GM21717 (cell line): ENCODE data around the gene ZGPAT.
"Not testable (repeated sequence)": the region's sequence is repeated elsewhere in the genome, so short reads cannot be mapped to it uniquely, and the experiment has no call there.

Source experiments
- ATAC-seq: cut with Tn5 transposase; IDR thresholded peaks from one replicate; pipeline ENCODE4 v1.9.1; 2021; ENCODE audit warnings: mild to moderate bottlenecking, moderate library complexity; ENCODE audit not compliant: unreplicated experiment

The ZGPAT gene

DNA sequence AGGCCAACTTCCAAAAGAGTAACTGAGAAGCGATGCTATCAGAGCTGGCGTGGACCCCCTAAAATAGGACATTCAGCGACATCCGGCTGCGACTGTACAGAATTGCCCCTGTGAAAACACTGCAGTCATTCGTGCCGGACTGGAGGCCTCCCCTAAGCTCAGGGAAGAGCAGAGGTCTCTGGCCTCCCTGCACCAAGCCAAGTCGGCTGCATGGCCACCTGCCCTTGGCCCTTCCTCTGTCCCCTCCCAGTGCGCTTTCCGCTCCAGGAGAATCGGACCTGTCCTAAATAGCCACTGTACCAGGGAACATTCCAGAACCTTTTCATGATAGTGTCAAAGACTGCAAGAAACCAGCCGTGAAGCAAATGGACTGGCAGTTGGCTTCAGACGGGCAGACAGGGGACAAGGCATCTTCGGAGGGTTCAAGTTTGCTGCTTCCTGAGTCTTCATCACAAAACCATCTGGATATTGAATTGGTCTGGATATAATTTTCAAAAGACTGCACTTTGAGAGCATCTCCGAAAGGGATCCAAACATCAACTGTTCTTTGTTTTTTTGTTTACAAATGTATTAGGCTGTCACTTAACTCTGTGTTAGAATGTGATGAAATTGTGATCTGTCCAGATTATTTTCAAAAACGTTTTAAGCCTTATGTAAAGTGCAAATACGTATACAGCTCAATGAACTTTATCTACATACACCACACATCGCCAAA lies 48.3 kb downstream of the ZGPAT start:
- no peak for ATAC-seq

DNA sequence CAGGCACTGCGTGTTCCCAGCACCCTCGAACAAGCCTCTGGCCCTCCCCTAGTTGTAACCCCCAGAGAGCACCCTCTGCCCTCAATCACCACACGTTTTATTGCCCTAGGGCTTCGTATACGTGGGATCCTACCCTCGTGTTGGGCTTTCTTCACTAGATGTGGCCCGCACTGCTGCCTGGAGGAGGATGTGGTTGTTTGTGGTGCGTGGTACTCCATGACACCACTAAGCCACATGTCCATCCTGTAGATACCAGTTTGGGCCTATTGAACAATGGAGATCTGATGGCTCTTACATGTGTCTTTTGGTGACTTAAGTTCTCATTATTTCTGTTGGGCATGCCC lies 48.8 kb downstream of the ZGPAT start:
- ATAC-seq = no peak

DNA sequence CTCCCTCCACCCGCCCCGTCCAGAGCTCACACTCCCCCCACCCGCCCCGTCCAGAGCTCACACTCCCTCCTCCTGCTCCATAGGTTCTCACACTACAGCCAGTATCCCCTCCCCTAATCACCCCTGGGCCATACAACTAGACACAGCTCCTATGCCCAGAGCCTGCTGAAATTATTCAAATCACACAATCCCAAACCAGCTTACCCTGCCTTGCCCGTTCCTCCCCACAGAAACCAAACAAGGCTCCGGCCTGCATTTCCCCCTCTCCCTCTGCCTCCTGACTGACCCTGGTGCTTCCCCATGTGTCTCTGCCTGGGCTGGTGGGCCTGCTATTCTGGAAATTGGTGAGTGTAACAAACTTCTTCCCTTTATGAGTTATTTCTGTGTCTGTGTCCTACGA lies 50.3 kb downstream of the ZGPAT start:
- ATAC-seq = no peak

DNA sequence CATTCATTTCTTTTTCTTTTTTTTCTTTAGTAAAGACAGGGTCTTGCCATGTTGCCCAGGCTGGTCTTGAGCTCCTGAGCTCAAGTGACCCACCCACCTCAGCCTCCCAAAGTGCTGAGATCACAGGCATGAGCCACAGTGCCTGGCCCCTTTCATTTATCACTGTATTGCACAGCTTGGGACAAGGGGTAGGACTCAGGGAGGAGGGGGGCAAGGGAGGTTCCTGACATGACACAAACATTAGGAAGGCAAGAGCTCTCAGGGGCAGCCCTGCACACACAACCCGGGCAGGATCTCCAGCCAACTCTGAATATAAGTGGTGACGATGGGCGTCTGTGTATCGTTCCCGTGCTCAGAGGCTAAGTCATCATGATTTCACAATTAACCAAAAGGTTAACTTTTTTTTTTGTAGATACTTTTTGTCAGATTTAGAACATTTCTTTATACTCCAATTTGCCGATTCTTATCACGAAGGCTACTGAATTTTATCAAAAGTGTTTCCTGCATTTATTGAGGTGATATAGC lies 51.6 kb downstream of the ZGPAT start:
- ATAC-seq = no peak

DNA sequence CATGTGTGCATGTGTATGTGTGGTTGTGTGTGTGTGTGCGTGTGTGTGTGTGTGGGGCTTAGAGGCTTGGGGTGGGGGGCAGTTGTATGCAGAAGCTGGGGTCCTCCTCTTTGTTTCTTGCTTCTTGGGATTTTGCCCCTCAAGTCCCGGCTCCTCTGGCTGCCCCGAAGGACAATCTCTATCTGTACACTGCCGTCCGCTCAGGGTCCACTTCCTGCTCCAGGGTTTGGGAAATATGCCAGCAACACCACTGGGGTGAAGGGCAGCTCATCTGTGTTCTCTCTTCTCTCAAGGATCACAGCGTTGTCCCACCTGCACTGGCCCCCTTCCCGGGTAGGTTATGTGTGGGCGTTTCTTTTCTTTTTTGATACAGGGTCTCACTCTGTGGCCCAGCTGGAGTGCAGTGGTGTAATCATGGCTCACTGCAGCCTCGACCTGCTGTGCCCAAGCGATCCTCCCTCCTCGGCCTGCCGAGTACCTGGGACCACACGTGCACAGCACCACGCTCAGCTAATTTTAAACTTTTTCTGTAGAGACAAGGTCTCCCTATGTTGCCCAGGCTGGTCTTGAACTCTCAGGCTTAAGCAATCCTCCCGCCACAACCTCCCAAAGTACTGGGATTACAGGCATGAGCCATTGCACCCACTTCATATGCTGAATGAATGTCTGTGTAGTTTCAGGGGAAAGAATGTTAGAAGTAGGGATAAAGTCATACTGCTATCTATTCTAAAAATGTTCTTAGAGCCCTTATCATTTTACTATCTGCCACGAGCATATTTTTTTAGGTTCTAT lies 57.4 kb downstream of the ZGPAT start:
- ATAC-seq = no peak

DNA sequence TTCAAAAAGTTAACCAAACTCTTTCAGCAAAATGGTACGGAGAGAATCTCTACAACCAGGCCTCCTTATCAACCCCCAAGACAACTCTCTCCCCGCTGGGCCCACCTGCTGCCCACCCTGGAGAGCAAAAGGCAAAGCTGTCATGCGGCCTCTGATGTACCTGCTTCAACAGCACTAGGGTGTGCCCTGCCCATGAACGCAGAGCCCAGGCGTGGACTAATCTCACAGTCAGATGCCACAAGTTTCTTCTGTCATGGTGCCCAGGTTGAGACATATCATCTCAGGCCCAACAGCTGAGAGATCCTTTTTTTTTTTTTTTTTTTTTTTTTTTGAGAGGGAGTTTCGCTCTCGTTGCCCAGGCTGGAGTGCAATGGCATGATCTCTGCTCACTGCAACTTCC lies 58.1 kb downstream of the ZGPAT start:
- no peak for ATAC-seq

DNA sequence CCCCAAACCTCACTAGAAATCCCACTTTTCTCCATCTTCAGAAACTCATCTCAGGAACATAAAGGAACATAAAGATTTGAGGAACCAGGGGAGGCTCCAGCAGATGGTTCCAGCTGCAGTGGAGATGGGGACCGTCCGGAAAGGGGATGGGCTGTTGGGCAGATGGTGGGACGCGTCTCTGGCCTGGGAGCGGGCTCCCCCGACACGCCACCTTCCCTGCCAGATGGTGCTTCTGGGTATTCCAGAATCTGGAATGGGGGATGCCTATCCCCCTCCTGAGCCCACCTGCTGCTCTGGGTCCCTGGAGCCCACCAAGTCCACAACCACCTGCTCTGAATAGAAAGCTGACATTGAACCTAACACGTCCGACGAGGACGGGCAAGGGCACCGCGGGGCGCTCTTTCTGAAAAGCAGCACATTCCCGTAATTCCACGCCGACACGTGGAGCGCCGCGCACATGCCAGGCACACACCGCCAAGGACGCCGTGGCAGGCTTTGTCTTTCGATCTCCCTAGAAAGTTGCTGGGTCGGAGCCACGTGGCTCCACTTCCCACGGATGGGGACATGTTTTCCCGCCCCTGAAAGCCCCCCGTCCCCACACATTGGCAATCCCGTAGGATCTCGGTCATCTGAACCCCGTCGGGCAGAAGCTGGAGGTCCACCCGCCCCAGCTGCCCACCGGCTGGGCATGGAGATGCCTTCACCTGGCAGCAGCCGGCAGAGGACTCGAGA lies 59.0 kb downstream of the ZGPAT start:
- ATAC-seq = no peak

DNA sequence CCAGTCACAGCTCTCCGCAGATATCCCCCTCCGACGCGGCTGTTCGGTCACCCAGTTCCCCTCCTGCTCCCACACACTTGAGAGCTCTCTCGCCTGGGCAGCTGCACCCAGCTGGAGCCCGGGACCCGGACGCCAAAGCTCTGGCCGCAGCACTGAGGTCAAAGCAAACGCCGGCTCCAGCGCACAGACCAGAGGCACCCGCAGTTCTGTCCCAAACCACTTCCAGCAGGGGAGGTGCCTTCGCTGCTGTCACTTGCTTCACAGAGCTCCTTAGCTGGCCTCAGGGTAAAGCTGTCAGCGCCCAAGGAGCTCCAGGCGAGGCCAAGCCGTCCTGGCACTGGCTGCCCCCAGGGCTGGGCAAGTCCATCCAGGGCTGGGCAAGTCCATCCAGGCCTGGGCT lies 59.6 kb downstream of the ZGPAT start:
- no peak for ATAC-seq

DNA sequence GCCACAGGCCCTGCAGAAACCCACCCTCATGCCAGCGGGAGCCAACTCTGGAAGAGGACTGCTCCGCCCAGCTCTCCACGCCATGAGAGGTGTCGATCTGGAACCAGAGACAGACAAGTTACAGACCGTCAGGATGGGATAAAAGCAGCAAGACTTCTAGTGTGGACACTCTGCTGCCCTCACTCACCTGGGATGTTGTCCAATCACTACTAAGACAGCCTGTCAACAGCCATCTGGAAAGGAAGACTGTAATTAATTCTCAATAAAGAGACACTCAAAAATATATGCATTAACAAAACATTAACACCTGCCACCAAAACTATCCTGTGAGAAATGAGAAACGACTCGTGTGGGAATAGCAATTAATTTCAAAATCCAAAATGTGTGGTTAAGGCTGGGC lies 60.0 kb downstream of the ZGPAT start:
- no peak for ATAC-seq

DNA sequence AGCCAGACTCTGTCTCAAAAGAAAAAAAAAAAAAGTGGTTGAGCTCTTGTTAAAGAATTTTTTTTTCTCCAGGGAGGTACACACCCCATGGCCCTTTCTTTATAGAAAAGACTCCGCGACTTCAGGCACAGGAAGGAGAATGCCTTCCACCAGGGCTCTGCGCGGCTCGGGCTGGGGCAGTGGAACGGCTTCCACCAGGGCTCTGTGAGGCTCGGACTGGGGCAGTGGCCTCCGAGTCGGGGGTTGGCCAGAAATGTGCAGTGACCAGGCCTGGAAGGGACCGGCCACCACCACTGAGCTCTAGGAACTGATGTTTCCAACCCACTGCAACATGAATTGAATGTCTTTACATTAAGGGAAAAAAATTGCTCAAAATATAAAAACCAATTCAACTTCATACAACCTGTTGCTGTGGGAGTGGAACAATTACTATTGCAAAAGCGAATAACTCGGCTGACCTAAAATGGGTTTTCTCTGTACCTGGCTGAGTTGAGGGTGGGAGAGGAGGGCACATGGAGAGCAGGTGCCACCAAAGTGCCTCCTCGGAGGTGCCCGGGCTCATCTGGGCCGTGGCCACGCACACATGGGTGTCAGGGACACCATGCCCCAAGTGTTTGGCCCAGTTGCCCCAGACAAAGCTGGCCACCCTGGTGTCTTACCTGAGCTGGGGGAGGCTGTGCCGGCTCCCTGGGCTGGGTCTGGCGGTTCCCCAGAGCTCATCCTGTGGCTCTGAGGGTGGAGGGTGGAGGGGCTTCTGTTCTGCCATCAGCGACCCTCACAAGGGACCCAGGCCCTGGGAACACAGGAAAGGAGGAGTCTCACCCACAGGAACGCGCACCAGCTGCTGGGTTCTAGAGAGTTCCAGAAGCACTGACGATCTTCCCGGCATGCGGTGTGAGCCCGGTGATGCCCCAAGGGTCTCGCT lies 61.0 kb downstream of the ZGPAT start:
- ATAC-seq = no peak

DNA sequence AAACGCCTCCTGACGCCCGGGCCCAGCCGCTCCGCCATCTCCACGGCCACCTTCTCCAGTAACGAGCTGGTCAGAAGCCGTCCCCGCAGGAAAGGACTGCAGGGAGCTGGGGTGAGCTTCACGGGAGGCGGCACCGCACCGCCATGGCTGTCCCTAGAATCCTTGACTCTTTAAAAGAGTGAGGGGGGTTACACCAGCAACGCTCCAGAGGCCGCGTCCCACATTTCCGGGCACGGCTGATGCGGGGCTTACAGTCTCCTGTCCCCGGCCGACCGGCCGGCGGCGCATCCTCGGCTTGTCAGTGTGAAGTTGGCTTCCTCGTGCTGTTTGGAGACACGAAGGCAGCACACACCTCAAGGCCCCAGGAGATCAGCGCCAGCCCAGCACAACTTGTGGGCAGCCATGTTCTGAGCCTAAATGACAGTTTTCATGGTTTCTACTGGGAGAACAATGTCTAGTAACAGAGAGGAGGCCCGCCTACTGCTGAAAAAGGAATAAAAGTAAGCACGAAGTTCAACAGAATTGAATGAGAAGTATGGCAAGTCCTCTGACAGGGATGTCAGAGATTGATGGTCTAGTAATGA lies 62.1 kb downstream of the ZGPAT start:
- no peak for ATAC-seq

DNA sequence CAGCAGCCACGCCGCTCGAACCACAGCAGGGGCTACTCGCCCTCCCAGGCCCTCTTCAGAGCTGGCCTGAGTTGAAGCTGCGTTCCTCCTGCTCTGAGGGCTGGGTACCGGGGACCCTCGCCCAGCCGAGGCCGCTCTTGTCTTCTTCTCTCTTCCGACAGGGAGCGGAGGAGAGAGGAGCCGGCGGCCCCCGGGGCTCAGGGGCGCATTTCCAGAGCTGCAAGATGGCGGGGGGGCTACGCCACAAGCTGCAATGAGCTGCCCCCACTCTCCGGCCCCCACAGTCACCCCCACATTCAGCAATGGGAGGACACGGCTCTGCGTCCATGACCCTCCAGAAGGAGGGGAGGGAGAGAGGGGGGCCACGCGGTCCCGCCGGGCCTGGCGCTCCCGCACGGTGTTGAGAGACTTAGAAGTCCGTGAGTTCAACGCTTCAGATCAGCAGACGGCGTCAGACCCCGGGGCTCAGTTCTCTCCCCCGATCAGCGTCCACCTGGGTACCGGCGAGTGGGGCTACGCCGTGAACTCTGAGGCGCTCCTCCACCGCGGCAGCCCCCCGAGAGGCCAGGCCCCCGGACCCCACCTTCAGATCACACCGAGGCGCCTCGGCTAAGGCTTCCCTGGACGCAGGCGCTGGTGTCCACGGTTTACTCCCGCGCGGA lies 63.3 kb downstream of the ZGPAT start:
- no peak for ATAC-seq

DNA sequence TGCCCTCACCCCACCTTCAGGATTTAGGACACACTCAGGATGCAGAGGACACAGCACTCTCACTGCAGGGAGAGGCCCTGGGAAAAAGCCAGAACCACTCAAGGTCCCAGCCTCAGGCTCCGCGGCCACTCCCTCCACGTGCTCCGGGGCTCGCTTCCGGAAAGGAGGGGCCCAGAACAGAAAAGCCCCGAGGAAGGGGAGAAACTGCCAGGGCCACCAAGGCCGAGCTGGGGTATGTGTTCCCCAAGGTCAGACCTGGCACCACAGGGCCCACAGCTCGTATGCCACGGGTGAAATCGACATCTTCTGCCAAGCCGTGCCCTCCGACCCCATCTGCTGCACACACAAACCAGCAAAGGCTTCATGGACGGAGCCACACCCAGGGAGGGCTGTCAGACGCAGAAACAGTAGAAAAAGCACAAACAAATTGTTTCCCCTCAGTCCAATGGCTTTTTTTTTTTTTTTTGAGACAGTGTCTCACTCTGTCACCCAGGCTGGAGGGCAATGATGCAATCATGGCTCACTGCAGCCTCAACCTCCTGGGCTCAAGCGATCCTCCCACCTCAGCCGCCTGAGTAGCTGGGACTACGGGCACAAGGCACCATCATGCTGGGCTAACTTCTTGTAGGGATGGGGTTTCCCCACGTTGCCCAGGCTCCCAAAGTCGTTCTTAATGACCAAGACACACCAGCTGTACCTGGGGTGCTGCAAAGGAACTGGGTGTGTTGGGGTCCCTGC lies 65.1 kb downstream of the ZGPAT start:
- ATAC-seq = no peak

DNA sequence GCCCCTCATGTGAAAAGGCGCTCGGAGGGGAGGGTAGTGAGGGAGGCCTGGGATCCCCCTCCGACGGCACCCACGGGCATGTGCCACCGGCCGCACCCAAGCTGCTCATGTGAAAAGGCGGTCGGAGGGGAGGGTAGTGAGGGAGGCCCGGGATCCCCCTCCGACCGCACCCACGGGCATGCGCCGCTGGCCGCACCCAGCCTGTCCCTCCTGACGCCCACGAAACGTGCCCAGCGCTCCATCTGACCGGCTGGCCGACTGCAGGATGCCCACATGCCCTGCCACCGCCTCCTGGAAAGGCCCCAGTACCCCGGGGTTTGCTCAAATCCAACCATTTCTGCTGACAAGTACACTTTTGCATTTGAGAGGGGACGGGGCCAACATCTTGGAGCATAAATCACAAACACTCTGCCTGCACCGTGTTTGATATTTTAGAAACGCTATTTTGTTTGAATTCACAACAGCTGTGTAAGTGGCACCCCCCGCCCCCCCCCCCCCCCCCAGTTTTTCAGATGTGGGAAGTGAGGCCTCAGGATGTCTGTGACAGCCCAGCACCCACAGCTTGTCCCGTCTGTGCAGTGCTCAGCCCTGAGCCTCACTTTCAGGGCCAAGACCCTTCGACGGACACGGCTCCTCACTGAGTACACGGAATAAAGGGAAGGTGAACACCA lies 65.9 kb downstream of the ZGPAT start:
- no peak for ATAC-seq

DNA sequence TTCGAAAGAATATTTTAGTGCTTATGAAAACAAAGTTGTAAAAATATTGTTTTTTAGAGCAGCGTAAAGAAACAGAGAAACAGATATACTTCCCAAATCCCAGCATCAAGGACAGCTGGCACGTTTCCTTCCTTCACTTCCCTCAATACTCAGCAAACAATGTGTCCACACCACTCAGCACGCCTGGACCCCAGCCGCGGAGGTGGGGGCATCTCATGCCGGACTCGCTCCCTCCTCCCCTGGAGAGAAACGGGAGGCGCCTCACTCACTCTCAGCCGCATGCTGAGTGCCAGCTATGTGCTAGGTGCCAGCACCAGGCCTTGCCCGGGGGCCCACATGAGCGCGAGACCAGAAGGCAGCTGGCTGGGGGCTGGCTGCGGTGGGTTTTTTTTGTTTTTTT lies 66.5 kb downstream of the ZGPAT start:
- no peak for ATAC-seq

DNA sequence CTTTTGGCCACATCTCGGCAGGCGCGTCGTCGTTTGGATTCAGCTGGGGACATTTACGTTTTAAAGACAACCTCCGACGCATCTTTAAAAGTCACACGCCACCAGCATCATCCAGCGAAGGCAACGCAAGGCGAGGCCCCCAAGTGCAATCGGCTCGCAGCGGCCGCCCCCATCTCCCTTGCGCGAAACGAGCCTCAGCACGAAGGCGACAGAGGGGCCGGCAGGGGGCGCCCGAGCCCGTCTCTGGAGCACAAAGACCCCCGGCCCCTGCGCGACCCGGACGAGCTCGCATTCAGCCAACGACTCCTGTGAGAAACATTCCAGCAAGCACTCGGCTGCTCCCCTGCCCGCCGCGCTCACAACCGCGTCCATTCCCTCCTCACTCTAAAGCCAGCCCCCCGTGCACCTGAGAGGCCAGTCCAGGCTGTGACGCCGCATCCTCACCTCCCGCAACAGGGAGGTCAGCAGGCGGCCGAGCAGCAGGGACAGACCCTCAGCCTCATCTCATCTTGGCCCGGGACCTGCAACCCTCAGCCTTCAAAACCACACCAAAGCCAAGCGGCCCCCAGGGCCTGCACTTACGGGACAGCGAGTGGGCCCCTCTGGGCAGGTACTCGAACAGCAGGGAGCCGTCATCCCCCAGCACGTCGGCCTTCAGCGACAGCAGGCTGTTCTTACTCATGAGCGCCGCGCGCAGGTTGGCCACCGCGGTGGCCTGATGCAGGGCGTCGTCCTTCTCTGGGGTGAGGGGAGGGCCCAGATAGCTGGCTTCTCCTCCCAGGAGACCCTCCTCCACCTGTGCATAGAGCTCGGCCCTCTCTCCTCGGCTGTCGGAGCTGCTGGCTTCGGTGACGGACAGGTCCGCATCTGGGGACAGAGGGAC lies 67.5 kb downstream of the ZGPAT start:
- no peak for ATAC-seq

DNA sequence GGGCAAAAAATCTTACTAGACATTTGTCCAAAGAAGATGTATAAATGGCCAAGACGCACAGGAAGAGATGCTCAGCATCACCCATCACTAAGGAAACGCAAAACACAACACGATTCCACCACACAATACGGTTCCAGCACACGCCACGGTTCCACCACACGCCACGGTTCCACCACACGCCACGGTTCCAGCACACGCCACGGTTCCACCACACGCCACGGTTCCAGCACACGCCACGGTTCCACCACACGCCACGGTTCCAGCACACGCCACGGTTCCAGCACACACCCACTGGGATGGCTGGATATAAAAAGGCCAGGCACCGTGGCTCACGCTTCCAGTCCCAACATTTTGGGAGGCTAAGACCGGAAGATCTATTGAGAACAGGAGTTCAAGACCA lies 69.0 kb downstream of the ZGPAT start:
- not testable (repeated sequence) for ATAC-seq

DNA sequence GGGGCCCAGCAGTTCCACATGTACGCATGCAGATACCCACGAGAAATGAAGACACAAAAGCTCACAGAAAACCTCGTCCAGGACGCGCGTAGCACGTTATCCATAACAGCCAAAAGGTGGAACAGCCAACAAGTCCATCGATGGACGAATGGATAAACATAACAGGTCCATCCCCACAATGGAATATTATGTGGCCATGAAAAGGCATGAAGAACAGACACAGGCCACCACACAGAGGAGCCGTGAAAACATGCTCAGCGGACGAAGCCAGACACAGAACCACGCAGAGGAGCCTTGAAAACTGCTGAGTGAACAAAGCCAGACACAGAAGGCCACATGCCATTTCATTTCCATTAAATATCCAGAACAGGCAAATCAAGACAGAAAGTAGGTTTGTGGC lies 69.8 kb downstream of the ZGPAT start:
- no peak for ATAC-seq
